Stimulated activated naive CD4-positive, alpha-beta T cell treated with Interleukin-2 at 50 U/mL for 16 hours (primary cell): ENCODE data around the gene TRAPPC6A.

Experiments used
- DNase-seq: peaks from one replicate; lab custom pipeline; 2025; lab: John Stamatoyannopoulos, UW

Gene TRAPPC6A

GRCh38 chr19:45186509-45187334, 8.7 kb upstream of the TRAPPC6A start:
- no peak for DNase-seq

- no peak for DNase-seq
Observed at GRCh38 chr19:45184115-45184514, 6.1 kb upstream of the TRAPPC6A start.

DNA sequence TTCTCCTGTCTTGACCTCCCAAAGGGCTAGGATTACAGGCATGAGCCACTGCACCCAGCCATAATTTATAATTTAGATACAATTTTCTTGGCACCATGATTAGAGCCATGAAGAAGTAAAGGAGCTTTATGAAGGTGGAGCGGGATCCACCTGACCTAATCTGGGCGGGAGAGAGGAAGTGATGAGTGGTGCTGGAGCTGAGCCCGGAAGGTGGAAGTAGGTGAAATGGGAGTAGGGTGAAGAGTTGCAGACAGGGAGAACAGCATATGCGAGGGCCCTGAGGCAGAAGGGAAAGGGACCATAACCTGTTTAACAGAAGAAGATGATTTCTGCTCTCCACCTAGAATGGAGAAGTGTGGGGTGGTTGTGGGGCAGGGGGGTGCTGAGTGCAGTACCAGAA, 4.7 kb upstream of the TRAPPC6A start:
- DNase-seq = no peak

DNA sequence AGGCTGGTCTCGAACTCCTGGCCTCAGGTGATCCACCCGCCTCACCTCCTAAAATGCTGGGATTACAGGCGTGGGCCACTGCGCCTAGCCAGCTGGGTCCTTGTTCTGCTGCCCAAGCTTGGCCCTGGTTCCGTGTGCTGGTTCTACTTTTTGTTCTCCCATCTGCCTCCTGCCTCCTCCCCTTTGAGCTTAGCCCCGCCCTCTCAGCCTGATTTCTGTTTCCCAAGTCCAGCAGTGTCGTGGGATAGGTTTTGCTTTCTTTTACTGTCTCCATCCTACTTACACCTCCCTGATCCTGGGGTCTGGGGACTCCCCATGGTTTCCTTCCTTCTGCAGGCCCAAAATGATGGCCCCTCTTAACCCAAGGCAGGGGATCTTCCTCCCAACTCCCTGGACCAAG, 2.9 kb upstream of the TRAPPC6A start:
- no peak for DNase-seq

GRCh38 chr19:45179892-45180370, 1.9 kb upstream of the TRAPPC6A start:
- DNase-seq = no peak

DNA sequence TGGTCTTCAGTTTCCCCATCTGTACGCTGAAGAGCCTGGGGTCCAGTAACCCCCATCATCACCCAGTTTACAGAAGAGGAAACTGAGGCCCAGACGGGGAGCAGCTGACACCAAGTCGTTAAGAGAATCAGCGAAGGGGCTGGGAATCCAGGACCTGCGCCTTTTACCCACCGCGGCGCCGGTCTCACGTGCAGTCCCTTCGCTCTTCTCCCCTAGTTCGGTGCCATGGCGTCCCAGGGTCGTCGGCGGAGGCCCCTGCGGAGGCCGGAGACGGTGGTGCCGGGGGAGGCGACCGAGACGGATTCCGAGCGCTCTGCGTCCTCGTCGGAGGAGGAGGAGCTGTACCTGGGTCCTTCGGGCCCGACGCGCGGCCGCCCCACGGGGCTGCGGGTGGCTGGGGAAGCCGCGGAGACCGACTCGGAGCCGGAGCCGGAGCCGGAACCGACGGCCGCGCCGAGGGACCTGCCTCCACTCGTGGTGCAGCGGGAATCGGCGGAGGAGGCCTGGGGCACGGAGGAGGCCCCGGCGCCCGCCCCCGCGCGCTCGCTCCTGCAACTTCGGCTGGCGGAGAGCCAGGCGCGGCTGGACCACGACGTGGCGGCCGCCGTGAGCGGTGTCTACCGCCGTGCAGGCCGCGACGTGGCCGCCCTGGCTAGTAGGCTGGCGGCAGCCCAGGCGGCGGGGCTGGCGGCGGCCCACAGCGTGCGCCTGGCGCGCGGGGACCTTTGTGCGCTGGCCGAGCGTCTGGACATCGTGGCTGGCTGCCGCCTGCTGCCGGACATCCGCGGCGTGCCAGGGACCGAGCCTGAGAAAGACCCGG, 1.2 kb upstream of the TRAPPC6A start:
- DNase-seq = peak; percentile 42

- DNase-seq = peak; percentile 100
Observed at GRCh38 chr19:45178262-45179071, 430 bp upstream of the TRAPPC6A start, which contains the start of gene BLOC1S3. BLOC1S3 (plus strand) TSS chr19:45178784; CDS start chr19:45179297, 513 bp downstream.

- DNase-seq = no peak
Observed at GRCh38 chr19:45175515-45176345, 2.3 kb downstream of the TRAPPC6A start.

GRCh38 chr19:45173816-45174215, 4.2 kb downstream of the TRAPPC6A start:
- DNase-seq = no peak

GRCh38 chr19:45172611-45173208, 5.3 kb downstream of the TRAPPC6A start:
- DNase-seq = no peak

DNA sequence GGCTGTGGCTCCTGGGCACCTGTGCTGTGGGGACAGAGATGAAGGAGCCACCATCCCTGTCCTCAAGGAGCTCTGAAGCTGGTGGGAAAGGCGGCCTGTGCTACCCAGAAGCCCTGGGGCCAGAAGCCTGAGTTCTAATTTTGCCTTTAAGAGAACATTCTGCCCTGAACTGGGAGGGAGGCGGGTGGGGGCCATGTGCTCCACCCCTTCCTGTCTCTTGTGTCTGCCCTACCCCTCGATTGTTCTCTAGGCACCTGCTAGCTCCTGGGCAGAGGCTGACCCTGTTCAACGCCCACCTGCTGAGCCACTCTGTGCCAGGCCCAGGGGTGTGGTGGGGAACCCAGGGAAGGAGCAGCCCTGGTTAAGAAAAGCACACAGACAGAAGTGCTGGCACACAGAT, 5.9 kb downstream of the TRAPPC6A start:
- DNase-seq = no peak

- DNase-seq = peak; percentile 25
Observed at GRCh38 chr19:45171211-45171623, 6.8 kb downstream of the TRAPPC6A start.

- DNase-seq = no peak
Observed at GRCh38 chr19:45170146-45171106, 7.6 kb downstream of the TRAPPC6A start.

DNA sequence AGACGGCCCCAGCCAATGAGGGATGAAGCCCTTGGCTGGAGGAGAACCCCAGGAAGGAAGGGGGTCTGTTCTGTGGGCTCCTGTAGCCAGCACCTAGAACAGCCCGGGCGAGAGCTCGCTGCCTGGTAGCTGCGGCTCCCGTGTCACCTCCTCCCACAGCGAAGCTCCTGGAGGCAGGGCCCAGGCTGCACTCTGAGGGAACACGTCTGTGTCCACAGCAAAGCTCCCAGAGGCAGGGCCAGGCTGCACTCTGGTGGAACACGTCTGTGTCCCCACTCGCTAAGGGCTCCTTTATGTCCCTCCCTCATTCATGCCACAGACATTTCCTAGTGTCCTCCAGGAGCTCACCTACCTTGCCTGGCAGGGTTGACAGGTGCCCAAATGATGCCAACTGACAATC, 8.4 kb downstream of the TRAPPC6A start:
- DNase-seq = no peak

DNA sequence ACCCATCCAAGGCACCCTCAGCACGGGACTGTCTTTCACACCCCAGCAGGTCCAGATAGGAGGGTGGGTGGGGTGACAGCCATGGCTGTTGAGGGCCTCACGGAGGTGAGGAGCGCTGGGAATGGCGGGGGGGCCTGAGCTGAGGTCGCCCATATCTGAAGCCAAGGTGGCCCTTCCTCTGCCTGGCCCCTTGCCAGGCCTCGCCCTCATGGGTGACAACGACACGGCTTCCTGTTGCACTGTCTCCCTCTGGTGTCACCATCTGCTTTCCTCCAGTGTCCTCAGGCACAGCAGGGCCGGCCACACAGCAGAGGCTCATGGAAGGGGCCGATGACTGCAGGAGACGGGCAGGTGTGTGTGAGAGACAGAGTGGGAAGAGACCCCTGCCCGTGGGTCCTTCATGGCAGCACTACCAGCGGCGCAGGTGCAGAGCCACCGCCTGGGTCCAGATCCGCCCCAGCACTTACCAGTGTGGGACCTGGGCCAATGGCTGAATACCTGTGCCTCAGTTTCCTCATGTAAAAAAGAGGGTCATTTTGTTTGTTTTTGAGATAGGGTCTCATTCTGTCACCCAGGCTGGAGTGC, 9.2 kb downstream of the TRAPPC6A start:
- DNase-seq = no peak

GRCh38 chr19:45166723-45167252, 11.2 kb downstream of the TRAPPC6A start:
- no peak for DNase-seq

DNA sequence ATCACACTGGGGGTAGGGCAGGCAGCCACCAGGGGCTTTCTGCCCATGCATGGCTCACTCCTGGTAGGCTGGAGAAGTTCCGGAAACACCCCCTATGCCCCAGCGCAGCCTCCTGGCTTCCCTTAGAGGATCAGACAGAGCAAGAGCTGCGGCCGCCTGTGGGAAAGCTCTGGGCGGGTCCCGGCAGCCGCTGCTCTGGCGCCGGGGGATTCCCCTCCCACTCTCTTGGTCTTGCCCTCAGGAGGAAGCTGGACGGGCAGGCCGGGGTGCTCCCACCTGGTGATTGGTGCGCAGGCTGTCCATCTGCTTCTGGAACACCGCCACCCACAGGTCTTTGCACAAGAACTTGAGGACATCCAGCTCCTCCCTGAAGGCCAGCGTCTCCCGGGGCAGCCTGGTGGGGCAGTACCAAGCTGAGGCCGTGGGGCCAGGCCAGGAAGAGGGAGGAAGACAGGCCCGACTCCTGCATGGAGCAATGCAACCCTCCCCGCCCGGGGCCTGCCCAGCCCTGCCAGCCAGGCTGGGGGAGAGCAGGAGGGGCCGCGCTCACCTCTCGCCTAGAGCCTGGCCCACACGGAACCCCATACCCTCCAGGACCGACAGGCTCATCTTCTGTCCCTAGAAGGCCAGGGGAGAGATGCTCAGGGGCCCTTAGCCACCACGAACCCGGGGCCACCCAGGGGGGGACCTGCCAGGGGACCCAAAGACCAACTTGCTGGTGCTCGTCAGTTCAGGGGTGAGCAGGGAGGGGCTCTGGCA, 13.3 kb downstream of the TRAPPC6A start:
- peak; percentile 59 for DNase-seq
